GM13976 (cell line): Measurements from ENCODE around the gene MMEL1.
A peak's percentile ranks its signal among the peaks of the same experiment; 100 is the strongest.

Source experiments
- DNase-seq: peaks from one replicate; pipeline ENCODE4 v3.0.0; 2012; ENCODE audit warnings: low spot score
- in situ Hi-C: fragments of 300-500 bp; cut with MboI; formaldehyde crosslinking; loops from one replicate; pipeline ENCODE4 v1.12.0; 2022; ENCODE audit warnings: low sequenced_read_pairs, mixed read lengths, inconsistent platforms; ENCODE audit not compliant: unreplicated experiment
- TF ChIP-seq, protein P1 (sequence below): IDR thresholded peaks from 2 replicates; pipeline ENCODE4 v1.5.1; 2012; ENCODE audit warnings: borderline replicate concordance, mild to moderate bottlenecking; ENCODE audit not compliant: insufficient read depth; ENCODE audit errors: extremely low read depth, missing control alignments, control extremely low read depth

Gene MMEL1

DNA sequence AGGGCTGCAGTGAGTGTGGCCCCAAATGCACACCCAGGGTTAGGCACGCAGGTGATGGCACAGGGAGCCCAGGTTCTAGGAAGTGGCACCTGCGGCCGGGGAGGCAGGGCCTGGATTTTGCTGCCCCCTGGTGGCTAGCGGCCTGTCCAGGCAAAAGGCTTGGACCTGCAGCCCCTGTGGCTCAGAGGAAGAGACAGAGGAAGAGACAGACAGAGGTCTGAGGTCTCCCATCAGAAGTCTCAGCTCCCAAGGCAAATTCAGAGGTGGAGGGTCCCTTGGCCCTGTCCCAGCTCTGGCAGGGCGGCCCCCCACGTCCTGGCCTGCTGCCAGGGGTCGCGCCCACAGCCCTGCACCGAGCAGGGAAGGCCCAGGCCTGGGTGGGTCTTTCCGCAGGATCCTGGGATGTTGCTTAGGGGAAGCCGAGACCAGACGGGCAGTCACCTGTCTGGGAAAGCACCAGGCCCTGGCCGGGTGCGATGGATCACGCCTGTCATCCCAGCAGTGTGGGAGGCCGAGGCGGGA, 84.7 kb downstream of the MMEL1 start:
- in situ Hi-C loops: loop anchor here (25.0 kb wide), 1 partner anchor 136 kb away; the partner anchor contains the start of gene PEX10
- TF ChIP-seq, protein P1, sequence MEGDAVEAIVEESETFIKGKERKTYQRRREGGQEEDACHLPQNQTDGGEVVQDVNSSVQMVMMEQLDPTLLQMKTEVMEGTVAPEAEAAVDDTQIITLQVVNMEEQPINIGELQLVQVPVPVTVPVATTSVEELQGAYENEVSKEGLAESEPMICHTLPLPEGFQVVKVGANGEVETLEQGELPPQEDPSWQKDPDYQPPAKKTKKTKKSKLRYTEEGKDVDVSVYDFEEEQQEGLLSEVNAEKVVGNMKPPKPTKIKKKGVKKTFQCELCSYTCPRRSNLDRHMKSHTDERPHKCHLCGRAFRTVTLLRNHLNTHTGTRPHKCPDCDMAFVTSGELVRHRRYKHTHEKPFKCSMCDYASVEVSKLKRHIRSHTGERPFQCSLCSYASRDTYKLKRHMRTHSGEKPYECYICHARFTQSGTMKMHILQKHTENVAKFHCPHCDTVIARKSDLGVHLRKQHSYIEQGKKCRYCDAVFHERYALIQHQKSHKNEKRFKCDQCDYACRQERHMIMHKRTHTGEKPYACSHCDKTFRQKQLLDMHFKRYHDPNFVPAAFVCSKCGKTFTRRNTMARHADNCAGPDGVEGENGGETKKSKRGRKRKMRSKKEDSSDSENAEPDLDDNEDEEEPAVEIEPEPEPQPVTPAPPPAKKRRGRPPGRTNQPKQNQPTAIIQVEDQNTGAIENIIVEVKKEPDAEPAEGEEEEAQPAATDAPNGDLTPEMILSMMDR: peak; percentile 92
- peak; percentile 75 for DNase-seq

DNA sequence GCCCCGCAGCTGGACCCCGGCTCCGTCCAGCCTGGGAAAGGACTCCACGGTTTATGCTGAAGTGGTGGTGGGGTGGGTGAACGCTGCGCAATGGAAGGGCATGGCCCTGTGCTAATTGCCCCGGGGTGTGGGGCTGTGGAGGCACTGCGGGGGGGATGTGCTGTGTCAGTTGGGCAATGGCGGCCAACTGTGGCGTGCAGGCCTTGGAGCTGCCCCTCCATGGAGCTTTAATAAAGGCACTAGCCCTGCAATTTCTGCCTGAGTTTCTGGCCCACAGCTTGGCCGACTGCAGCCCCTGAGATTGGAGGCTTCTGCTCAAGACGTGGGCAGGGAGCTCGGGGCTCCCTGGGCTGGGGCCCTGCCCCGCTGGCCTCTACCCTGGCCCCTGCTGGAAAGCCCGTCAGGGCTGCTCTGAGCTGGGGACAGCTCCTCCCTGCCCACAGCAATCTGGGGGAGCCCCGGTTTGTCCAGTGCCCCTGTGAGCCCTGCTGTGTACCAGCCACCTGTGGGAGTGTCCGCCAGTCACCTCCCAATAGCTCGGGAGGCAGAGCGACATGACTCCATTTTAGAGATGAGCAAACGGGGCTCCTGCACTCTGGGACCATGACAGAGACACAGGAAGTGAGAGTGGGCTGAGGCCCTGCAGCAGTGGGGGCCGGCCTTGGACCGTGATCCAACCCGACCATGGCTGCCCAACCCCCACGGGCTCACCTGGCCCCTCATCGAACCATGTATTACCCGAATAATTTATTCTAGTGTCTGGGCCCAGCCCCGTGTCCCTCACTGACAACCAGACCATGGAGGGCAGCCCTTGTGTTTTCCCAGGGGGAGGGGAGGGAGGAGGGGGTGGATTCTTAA, 85.4 kb downstream of the MMEL1 start:
- TF ChIP-seq, protein P1: no peak
- peak; percentile 77 for DNase-seq
- in situ Hi-C loops: loop anchor here (25.0 kb wide), 1 partner anchor 135 kb away; the partner anchor contains the start of gene PEX10

DNA sequence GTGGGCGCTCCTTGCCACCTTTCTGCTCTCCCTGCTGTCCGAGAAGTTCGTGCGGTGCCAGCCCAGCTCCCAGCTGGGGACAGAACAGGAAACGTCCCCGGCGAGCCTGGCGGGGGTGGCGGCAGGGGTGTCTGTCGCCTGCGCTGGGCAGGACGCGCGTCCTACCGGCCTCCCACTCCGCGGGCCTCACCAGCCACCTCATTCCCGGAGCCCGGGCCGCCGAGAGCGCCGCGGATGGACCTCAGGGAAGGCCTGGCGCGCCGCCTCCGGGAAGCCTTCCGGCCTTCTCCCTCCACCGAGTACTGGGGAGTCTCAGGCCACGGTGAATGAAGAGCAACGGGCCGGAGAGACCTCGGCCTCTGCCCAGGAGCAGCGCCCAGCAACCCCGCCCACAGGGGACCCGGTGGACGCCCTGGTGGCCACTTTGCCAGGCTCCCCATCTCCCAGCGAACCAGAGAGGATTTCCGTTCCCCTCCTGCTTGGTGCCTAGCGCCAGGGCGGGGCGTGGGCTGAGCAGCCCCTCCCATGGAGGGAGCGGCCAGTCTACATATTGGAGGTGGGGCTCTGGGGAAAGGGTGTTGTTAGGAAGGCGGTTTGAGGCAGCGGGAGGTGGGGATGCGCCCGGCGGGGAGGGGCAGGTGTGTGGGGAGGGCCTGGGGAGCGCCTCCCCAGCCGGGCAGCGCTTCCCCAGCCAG, 86.2 kb downstream of the MMEL1 start:
- peak; percentile 90 for DNase-seq
- TF ChIP-seq, protein P1: no peak
- in situ Hi-C loops: loop anchor here (25.0 kb wide), 1 partner anchor 134 kb away; the partner anchor contains the start of gene PEX10

DNA sequence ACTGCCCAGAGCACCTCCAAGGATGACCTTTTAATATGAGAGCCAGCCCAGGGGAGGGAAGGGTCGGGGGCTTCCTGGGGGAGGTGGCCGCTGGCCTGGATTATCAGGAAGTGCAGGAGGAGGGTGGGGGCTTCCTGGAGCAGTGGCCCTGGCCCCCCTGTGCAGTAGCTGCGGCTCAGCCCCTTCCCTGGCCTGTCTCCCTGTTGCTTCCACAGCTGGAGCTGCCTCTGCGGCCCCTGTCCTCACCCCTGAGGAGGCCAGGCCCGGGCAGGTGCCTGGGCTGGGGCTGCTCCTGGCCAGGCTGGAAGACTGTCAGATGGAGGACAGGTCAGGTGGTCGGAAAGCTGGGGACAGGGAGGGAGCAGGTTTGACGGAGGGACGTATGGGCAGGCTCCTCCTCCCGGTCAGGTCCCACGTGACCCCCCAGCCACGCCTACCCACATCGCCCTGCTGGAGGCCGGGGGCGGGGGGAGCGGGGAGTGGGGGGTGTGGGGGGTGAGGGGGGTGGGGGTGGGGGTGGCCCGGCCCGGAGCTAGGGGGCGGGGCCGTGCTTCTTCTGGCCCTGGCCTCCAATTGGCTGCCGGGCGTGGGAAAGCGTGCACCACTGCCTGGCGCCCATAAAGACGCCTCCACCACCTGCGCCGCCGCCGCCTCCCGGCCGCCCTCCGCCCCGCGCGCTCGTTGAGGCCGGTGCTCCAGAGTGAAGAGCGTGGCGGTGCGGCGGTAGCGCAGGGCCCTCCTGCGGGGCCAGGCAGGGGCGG, 86.9 kb downstream of the MMEL1 start:
- in situ Hi-C loops: loop anchor here (25.0 kb wide), 1 partner anchor 134 kb away; the partner anchor contains the start of gene PEX10
- TF ChIP-seq, protein P1: no peak
- peak; percentile 98 for DNase-seq

DNA sequence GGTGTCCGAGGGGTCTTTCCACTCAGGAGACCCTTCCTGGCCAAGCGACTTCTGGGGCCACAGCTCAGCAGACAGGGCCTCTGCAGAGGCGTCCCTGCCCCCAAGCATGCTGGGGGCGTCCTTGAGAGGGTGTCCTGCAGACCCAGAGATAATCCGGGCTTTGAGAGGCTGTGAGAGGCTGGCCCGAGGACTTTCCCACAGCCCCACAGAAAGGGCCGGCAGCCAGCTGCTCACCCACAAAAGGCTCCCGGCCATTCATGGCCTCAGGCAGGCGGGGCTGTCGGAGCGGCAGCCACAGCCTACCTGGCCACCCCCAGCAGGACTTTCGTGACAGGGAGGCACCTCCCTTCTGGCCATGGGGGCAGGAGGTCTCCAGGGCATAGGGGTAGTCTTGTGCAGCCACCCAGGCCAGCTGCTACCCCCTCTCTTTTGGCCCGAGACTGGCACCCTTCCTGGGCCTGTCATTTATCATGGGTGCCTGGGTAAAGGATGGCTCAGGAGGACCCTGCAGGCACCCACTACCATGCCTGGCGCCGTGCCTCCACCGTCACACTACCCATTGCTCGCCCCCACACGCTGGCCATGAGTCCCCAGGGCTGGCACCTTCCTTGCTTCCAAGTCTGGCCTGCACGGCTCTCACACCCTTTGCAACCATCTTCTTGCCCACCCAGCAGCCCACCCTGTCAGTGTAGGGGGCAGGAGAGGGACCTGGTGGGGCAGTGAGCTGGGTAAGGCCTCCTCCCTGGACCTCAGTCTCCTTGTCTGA, 87.8 kb downstream of the MMEL1 start:
- TF ChIP-seq, protein P1: no peak
- in situ Hi-C loops: loop anchor here (25.0 kb wide), 1 partner anchor 133 kb away; the partner anchor contains the start of gene PEX10
- DNase-seq: no peak
